HG02763 (cell line): Measurements from ENCODE around the gene CLEC4M.
"Not testable (repeated sequence)": the region's sequence is repeated elsewhere in the genome, so short reads cannot be mapped to it uniquely, and the experiment has no call there.

Experiments used
- ATAC-seq: cut with Tn5 transposase; IDR thresholded peaks from one replicate; pipeline ENCODE4 v1.9.1; 2021; ENCODE audit warnings: mild to moderate bottlenecking, moderate library complexity; ENCODE audit not compliant: unreplicated experiment

Gene CLEC4M

DNA sequence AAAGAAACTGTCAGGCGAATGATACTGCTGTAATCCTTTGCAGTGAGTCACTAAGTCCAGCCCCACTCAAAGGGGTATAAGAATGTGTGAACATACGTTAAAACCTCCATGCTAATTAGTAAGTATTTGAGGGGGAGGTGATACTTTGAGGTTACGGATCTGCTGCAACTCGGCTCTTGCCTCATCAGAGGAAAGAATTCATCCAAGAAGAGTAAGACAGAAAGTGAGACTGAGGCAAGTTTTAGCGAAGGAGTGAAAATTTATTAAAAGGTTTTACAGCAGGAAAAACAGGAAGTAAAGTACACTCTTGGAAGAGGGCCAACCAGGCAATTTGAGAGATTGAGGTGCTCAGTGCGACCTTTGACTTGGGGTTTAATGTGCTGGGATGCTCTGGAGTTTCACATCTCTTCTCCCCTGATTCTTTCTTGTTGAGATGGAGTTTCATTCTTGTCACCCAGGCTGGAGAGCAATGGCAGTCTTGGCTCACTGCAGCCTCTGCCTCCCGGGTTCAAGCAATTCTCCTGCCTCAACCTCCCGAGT, 9.8 kb downstream of the CLEC4M start:
- no peak for ATAC-seq

GRCh38 chr19:7773841-7774240, 10.8 kb downstream of the CLEC4M start:
- no peak for ATAC-seq

GRCh38 chr19:7775761-7776160, 12.7 kb downstream of the CLEC4M start:
- ATAC-seq, result no peak

DNA sequence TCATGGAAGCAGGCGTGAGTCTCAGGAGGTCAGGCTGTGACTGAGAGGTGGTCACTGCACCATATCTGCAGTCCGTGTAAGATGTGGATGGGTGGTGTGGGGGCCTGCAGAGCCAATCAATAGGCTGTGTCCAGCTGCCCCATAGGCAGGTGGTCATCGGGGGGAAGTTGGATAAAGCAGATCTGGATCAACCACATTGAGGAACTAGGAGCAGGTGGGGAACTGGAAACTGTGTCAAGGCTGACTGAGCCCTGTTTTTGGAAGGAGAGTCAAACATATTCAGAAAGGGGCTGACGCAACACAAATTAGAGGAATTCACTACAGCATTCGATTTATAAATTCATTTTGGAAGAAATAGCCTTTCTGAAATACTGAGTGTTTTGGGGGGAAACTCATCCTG, 15.0 kb downstream of the CLEC4M start:
- ATAC-seq, result no peak

DNA sequence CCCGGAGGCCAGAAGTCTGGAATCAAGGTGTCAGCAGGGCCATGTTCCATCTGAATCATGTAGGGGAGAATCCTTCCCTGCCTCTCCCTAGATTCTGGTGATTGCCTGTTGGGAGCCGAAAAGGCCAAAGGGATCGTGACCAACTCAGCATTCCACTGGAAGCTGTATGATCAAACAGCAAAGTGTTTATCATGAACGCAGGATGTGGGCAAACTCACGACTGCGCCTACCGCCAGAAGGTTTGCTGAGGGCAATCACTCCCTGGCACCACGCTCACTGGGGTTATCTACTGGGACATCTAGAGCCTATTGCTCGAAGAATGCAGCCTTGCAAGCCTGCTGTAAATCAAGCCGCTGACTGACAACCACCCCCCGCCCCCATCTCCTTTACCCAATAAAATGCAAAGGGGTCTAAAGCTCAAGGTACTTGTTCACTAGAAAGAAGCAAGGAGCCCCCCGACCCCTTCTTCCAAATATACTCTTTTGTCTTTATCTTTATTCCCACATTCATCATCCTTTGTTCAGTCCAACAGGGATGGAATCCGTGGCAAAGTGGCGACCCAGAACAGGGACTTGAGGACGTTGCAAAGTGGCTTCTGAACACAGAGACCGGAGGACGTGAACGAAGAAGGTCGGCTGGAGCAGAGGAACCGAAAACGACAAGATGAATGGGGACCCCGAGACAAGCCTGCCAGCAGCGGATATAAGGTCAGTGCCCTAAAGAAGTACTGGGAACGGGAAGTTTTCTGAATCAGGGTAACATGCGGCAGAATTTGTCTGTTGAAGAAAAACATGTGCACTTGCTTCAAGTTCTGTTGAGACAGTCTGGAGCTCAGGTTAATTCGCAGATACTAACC, 16.8 kb downstream of the CLEC4M start:
- no peak for ATAC-seq

DNA sequence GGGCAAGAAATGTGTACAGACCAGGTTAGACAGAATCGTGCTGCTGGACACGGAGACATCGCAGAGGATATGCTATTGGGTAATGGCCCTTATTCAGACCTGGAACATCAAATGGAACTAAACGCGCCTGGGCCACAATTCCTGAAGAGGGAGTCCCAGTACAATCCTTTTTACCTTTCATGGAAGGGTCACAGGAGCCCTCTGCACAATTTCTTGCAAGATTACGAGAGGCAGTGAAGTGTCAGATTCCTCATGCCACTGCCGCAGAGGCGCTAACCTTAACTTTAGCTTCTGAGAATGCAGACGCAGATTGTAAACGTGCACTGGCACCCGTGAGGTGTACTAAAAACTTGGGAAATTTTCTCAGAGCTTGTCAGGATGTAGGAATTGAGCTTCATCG, 18.1 kb downstream of the CLEC4M start:
- ATAC-seq, result no peak

- ATAC-seq, result no peak
Observed at GRCh38 chr19:7783991-7784423, 21.0 kb downstream of the CLEC4M start.

GRCh38 chr19:7784856-7785255, 21.8 kb downstream of the CLEC4M start:
- ATAC-seq, result no peak

- no peak for ATAC-seq
Observed at GRCh38 chr19:7787141-7787540, 24.1 kb downstream of the CLEC4M start.

DNA sequence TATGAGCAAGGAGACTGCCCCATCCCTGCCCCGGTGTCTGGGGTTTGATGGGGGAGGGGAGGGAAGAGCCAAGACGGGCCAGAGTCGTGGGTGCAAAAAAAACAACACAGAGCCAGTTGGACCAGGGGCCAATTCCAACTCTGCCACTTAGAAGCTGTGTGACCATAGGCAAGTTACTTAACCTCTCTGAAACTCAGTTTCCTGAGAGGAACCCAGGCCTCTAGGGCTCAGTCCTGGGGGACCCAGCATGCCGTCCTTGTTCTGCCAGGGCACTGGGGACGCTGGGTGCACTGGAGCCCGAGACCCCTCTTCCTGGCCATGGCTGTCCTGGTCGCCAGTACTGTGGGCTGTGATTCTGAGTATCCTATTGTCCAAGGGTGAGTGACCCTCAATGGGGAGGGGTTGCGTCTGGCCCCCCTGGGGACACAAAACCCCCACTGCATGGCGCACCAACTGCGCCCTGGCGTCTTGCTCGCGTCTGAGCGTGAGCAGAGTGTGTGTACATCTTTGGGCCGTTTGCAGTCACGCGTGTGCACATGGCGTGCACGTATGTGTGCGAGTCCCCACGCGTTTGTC, 24.6 kb downstream of the CLEC4M start:
- ATAC-seq, result no peak

DNA sequence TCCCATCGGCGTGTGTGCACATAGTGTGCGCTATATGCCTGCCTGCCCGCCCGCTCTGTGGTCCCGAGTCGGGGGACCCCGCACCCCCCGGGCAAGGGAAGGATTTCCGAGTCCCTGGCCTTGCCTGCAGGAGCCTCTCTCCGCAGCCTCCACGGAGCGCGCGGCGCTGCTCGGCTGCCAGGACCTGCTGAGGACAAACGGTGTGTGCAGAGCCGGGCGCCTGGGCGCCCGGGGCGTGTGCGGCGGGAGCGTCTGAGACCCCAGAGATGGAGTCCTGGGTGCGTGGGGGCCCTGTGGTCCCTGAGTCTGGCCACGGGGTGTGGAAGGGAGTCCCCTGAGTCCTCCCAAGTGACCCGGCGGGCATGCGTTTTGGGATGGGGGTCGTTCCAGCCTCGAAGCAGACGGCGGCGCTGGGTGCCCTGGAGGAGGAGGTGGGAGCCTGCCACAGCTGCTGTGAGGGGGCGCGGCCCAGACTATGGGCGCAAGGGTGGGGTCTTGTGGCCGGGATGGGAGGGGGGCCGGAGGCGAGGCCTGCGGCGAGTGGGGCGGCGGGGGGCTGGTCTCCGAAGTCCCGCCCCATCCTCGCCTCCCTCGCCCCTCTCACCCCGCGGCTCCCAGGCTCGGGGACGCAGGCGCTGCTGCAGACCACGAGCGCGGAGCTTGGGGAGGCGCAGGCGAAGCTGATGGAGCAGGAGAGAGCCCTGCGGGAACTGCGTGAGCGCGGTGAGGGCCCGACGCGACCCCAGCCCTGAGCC, 25.3 kb downstream of the CLEC4M start:
- no peak for ATAC-seq

- no peak for ATAC-seq
Observed at GRCh38 chr19:7788933-7789323, 25.9 kb downstream of the CLEC4M start.

GRCh38 chr19:7789447-7789846, 26.4 kb downstream of the CLEC4M start:
- ATAC-seq, result no peak

DNA sequence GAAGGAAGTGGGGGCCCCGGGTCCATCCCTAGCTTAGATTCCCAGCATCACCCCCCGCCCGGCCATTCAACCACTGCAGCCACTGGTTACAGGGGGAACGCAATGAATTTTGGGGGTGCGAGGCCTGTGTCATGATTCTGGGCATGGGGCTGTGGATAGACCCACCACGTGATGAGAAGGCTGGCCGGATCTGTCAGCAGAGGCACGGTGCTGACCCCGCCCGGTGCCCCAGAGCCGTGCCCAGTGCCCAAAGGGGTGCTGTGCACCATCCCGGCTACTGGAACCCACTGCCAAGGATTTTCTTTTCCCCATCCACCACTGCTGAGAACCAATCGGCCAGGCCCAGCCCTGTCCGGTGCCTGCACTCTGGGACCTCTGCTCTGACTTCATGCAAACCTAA, 27.4 kb downstream of the CLEC4M start:
- no peak for ATAC-seq

GRCh38 chr19:7792281-7792680, 29.2 kb downstream of the CLEC4M start:
- ATAC-seq, result no peak

DNA sequence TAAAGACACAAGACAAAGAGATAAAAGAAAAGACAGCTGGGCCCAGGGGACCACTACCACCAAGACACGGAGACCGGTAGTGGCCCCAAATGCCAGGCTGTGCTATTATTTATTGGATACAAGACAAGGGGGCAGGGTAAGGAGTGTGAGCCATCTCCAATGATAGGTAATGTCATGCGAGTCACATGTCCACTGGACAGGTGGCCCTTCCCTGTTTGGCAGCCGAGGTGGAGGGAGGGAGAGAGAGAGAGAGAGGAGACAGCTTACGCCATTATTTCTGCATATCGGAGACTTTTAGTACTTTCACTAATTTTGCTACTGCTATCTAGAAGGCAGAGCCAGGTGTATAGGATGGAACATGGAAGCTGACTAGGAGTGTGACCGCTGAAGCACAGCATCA, 29.7 kb downstream of the CLEC4M start:
- not testable (repeated sequence) for ATAC-seq

GRCh38 chr19:7793493-7793892, 30.4 kb downstream of the CLEC4M start:
- ATAC-seq, result no peak

DNA sequence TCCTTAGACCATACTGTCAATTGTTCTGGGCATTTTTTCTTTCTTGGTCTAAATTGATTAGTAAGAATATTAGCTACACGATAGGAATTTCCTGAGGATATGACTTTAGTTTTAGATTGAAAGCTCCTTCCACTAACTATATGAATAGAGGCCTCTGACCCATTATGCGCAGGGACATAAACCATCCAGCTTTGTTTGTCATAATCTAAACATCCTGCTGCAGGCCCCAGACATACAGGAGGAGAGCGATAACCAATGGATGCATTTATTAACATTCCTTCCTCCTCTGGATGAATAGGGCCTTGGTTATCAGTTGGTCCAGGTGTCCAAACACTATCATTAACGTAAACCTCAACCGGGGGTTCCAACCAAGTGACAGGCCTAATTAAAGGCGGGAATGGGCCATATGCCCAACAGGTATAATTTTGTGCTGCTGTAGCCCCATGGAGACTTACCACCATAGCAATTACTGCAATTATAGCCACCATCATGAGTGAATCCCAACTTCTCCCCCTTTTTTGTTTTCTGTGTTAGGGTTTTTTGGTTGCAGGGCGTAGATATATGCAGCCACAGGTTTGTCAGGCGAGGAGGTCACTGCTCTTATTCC, 32.6 kb downstream of the CLEC4M start:
- no peak for ATAC-seq

- ATAC-seq, result no peak
Observed at GRCh38 chr19:7799640-7800355, 36.8 kb downstream of the CLEC4M start.

- ATAC-seq, result no peak
Observed at GRCh38 chr19:7801020-7801570, 38.1 kb downstream of the CLEC4M start.
